Heart left ventricle (tissue), 13 donors: Measurements from ENCODE around the gene OPCML.

Experiments used
- POLR2A ChIP-seq, 2 donors: fragments of 450-650 bp; IDR thresholded peaks; one replicate each; pipeline ENCODE4 v1.6.1; 2017; ENCODE audit warnings: antibody characterized with exemption in 2 of 2, mild to moderate bottlenecking in 2 of 2, moderate library complexity in 2 of 2
- TF ChIP-seq, protein P1 (sequence below), 12 donors: fragments of 200-600 bp; sonication (generic) in 4 of 12; IDR thresholded peaks; one replicate each; pipeline versions ENCODE4 v1.5.0 to v1.8.0; 2018 to 2022; ENCODE audit warnings: antibody characterized with exemption in 12 of 12, mild to moderate bottlenecking in 5 of 12
- donor health status: ischemic (EF 13 %, LVEDD 7.1; RV severe dilation, severe dysfunction).
- donor health status: DM: no; HTN: yes; CAD: no.
- donor health status: DM: no; HTN: no; CAD: no.
- donor health status: ischemic (EF 25% LVEDD 6.9; RV normal size, moderate dysfunction).
- donor health status: ischemic (EF 25% LVEDD 5.7; RV mildly dilated, moderate dysfunction).
- donor health status: ischemic (EF 35%, LVEDD 5.7; RV mildly dilated, moderate dysfunction).
- donor health status: nonischemic (EF 11% LVEDD 7.7; RV severe dilation, severe dysfunction).
- donor health status: DM: yes; HTN: yes; CAD: no.
- donor health status: PGD.
- donor health status: ischemic (EF 29% LVEDD 5.4; RV normal size, mild dysfunction).
- donor health status: nonischemic (EF 23%, LVEDD 6.1; RV moderate dilation, normal function).

- TF ChIP-seq POLR2A (IDR thresholded peaks at IDR 0.05) = no peak
- TF ChIP-seq, protein P1, sequence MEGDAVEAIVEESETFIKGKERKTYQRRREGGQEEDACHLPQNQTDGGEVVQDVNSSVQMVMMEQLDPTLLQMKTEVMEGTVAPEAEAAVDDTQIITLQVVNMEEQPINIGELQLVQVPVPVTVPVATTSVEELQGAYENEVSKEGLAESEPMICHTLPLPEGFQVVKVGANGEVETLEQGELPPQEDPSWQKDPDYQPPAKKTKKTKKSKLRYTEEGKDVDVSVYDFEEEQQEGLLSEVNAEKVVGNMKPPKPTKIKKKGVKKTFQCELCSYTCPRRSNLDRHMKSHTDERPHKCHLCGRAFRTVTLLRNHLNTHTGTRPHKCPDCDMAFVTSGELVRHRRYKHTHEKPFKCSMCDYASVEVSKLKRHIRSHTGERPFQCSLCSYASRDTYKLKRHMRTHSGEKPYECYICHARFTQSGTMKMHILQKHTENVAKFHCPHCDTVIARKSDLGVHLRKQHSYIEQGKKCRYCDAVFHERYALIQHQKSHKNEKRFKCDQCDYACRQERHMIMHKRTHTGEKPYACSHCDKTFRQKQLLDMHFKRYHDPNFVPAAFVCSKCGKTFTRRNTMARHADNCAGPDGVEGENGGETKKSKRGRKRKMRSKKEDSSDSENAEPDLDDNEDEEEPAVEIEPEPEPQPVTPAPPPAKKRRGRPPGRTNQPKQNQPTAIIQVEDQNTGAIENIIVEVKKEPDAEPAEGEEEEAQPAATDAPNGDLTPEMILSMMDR (IDR thresholded peaks at IDR 0.05) = no peak
These were observed 17.2 kb downstream of the OPCML start for GRCh38 chr11:133515107-133515506.
